ENCODE results near the gene NUPR2.
"Not testable (repeated sequence)": the region's sequence is repeated elsewhere in the genome, so short reads cannot be mapped to it uniquely, and the experiment has no call there.

Gene NUPR2

DNA sequence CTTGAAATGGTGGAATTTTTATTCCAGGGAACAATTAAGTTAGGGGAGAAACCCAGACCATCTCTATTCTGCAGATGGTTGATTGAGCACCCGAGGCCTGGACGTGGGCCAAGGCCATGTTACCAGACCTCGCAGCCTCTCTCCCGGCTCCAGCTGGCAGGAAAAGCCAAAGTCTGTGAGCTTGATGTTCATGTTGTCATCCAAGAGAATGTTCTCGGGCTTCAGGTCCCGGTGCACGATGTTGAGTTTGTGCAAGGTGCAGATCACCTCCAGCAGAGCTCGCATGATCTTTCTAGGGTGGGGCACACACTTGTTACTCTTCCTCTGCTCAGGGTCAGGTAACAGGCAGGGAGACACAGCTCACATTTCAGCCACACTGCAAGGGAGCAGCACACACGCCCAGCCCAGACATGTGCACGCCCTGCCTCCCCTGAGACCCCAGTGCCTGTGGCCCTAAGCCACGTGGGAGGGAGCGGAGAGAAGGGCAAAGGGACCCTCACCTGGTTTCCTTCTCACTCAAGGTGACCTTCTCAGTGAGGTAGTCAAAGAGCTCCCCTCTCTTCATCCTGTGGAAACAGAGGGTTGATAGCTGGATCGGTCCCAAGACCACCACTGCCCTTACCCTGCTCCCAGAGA, 32.9 kb downstream of the NUPR2 start:
- no peak for DNase-seq

DNA sequence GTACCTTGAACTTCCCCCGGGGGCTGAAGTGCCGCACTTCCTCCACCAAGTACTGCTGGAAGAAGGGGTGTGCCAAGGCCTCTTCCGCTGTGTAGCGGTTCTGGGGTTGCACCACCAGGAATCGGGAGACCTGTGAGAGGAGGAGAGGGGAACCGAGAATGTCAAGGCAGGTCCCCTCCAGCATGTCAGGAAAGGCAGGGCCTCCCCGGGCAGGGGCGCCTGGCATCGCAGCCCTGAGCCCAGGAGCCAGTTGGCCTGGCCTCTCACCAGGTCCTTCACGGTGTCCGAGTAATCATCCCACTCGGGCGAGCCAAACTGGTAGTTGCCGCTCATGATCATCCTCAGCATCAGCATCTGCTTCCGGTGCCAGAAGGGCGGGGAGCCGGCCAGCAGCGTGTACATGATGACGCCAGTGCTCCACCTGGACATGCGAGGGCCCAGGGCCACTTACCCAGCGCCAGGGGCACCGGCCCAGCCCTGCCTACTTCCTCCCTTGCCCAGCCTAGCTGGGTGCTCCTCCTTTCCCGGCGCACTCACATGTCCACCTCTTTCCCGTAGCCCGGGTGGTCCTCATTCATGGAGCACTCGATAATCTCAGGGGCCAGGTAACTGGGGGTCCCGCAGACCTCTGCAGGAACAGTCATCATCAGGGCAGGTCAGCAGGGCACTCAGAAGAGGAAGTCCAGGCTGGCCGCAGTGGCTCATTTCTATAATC, 34.4 kb downstream of the NUPR2 start:
- DNase-seq = no peak

DNA sequence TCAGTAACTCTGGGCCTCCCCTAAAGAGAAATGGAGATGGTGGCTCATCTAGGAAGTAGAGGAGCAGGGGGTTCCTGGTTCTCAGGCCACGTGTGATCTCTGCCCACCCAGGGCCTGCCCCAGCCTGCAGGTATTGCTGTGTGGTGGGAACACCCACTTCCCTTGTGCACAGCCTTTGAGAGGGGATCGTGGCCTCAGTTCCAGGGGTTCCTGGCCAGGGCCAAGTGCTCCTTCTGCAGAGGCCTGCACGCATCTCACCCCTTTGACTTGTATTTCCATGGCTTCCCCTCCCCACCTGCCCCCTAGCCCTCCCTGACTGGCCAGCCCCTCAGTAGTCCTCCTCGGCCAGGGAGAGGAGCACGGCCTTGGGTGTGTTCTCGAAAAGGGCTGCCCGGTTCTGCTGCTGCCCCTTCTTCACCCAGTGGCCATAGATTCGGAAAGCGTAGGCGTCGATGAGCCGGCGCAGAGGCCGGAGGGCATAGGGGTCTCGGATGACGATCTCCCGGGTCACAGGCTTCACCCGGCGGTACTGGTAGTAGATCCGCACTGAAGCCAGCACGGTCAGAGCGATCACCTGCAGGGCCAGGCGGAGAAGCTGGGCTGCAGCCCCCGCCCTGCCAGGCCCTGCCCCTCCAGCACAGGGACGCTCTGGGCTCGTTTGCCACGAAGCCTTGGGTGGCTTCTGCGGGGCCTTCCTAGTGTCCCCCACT, 35.3 kb downstream of the NUPR2 start:
- not testable (repeated sequence) for DNase-seq

DNA sequence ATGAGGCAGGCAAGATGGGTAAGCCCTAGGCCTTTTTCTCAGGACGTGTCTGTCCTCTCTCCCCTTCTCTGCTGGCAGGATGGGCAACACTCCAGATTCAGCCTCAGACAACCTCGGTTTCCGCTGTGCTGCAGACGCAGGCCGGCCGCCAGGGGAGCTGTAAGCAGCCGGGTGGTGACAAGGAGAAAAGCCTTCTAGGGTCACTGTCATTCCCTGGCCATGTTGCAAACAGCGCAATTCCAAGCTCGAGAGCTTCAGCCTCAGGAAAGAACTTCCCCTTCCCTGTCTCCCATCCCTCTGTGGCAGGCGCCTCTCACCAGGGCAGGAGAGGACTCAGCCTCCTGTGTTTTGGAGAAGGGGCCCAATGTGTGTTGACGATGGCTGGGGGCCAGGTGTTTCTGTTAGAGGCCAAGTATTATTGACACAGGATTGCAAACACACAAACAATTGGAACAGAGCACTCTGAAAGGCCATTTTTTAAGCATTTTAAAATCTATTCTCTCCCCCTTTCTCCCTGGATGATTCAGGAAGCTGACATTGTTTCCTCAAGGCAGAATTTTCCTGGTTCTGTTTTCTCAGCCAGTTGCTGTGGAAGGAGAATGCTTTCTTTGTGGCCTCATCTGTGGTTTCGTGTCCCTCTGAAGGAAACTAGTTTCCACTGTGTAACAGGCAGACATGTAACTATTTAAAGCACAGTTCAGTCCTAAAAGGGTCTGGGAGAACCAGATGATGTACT, 36.6 kb downstream of the NUPR2 start:
- peak in 1 of 2 experiments; percentile 12 for DNase-seq

DNA sequence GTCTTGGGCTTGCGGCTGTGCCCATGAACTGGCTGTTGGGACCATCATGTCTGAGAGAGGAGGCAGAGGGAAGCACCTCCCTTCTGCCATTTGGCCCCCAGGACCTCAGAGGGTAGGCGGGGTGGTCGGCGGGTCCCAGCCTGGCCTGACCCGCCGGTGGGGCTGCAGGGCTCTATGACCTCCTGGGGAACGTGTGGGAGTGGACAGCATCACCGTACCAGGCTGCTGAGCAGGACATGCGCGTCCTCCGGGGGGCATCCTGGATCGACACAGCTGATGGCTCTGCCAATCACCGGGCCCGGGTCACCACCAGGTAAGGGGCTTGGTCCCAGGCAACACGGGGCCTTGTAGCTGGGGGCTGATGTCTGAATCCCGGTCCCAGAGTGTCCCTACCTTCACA, 38.0 kb downstream of the NUPR2 start:
- no peak for DNase-seq

DNA sequence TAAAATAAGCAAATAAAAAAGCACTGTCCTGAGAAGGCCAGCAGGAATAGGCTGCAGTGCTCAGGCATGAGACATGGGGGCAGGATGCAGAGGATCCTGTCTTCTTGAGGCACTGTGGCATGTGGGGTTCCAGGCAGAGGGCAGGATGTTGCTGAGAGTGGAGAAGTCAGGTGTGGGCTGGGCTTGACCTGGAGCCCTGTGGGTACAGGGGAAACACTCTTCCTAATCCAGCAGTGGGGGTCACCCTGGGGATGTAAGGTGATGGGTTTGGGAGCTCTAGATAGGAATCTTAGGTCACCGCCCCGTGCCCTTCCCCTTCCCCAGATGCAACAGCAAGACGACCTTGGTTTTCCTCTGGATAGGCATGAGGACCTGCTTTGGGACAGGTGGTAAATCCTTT, 38.5 kb downstream of the NUPR2 start:
- no peak for DNase-seq

DNA sequence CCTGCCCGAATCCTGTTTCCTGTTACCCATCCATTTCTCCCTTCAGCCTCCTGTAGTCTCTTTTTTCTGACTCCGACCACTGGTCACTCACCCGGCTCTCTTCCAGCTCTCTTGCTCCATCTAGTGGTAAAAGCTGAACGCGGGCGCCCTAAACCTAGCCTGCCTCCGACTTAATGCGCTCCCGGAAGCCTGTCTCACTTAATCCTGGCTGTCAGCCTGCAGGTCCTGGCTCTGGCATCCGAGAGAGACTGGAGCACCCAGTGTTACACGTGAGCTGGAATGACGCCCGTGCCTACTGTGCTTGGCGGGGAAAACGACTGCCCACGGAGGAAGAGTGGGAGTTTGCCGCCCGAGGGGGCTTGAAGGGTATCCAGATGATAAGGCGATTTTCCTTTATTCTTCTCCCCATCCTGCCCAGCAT, 41.8 kb downstream of the NUPR2 start:
- DNase-seq = peak; percentile 73 to 85

DNA sequence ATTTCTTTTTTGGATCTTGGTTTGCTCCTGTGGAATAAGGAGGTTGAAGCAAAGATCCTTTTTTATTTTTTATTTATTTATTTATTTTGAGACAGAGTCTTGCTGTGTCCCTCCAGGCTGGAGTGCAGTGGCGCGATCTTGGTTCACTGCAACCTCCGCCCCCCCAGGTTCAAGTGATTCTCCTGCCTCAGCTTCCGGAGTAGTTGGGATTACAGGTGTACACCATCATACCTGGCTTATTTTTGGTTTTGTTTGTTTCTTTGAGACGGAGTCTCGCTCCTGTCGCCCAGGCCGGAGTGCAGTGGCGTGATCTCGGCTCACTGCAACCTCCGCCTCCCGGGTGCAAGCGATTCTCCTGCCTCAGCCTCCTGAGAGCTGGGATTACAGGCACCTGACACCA, 49.8 kb downstream of the NUPR2 start:
- DNase-seq = not testable (repeated sequence)

Data from NCI-H526 (cell line).